NB4 (cell line): Measurements from ENCODE around the gene PPM1B.

ENCODE experiments used
- DNase-seq: peaks from one replicate; pipeline ENCODE4 v3.0.0; 2010; ENCODE audit warnings: low read depth
- H3K4me3 ChIP-seq: one replicate; pipeline ENCODE4 v1.5.1; 2011; ENCODE audit warnings: mild to moderate bottlenecking, low read depth, low read length, moderate library complexity
- MYC ChIP-seq: IDR thresholded peaks from 2 replicates; pipeline ENCODE4 v1.6.1; 2011; ENCODE audit warnings: low read depth, low read length
- POLR2A ChIP-seq: IDR thresholded peaks from 2 replicates; pipeline ENCODE4 v1.6.1; 2011; ENCODE audit warnings: mild to moderate bottlenecking; ENCODE audit not compliant: insufficient read length; ENCODE audit errors: extremely low read depth
- TF ChIP-seq, protein P1 (sequence below): IDR thresholded peaks from 2 replicates; pipeline ENCODE4 v1.6.1; 2011; ENCODE audit warnings: low read depth, low read length
- TF ChIP-seq, protein P2 (sequence below): IDR thresholded peaks from one replicate; pipeline ENCODE4 v1.5.1; 2012; ENCODE audit warnings: low read depth, low read length

The PPM1B gene

DNA sequence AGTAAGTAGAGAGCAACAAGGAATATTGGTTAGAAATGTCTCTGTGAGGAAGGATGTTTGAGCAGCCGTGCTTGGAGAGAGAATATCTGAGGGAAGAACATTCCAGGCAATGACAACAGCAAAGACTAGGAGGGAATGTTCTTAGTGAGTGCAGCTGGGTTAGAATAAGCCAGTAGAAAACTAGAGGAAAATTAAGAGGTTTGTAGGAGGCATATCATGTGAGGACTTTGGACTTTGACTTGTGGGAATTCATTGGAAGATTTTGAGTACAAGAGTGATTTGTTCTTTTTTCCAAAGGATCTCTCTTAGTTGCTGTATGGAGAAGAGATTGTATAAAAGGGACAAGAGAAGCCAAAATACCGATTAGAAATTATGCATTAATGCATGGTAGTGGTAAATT, 47.2 kb downstream of the PPM1B start:
- DNase-seq = no peak
- H3K4me3 ChIP-seq = no peak overlapping the region
- TF ChIP-seq MYC = no peak
- TF ChIP-seq, protein P1, sequence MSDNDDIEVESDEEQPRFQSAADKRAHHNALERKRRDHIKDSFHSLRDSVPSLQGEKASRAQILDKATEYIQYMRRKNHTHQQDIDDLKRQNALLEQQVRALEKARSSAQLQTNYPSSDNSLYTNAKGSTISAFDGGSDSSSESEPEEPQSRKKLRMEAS = no peak
- TF ChIP-seq, protein P2, sequence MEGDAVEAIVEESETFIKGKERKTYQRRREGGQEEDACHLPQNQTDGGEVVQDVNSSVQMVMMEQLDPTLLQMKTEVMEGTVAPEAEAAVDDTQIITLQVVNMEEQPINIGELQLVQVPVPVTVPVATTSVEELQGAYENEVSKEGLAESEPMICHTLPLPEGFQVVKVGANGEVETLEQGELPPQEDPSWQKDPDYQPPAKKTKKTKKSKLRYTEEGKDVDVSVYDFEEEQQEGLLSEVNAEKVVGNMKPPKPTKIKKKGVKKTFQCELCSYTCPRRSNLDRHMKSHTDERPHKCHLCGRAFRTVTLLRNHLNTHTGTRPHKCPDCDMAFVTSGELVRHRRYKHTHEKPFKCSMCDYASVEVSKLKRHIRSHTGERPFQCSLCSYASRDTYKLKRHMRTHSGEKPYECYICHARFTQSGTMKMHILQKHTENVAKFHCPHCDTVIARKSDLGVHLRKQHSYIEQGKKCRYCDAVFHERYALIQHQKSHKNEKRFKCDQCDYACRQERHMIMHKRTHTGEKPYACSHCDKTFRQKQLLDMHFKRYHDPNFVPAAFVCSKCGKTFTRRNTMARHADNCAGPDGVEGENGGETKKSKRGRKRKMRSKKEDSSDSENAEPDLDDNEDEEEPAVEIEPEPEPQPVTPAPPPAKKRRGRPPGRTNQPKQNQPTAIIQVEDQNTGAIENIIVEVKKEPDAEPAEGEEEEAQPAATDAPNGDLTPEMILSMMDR = no peak
- no peak for TF ChIP-seq POLR2A

DNA sequence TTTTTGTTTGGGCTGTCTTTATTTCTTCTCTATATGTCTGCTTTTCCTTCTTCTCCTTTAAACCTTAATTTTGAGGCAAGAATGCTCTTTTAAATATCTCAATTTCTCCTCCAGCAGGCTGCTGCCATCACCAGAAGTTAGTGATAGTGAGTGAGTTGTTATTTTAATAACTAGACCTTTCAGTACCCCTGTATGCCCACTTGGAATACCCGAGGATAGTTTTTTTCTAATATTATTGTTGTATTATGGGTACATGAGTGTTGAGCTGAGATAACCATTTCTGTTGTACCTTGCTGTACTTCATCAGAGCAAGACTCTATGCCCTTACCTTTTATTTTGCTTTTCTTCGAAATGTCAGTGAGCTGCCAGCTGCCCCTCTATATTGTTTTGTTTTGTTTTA, 50.1 kb downstream of the PPM1B start:
- no peak for DNase-seq
- TF ChIP-seq MYC (no peak), POLR2A (no peak)
- TF ChIP-seq, protein P1 = no peak
- TF ChIP-seq, protein P2 = no peak
- no peak overlapping the region for H3K4me3 ChIP-seq

DNA sequence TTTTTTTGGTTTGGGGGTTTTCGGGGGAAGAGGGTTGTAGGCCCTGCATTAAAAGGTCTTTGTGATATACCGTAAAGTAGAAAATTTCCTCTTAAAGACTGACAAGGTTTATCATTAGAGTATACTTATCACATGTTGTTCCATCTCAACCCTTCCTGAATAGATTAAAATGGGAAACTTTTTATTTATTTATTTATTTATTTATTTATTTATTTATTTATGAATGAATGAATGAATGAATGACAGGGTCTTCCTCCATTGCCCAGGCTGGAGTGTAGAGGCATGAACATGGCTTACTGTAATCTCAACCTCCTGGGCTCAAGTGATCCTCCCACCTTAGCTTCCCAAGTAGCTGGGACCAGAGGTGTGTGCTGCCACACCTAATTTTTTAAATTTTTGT, 58.1 kb downstream of the PPM1B start:
- no peak overlapping the region for H3K4me3 ChIP-seq
- no peak for DNase-seq
- TF ChIP-seq, protein P1 = no peak
- TF ChIP-seq, protein P2 = no peak
- TF ChIP-seq MYC = no peak
- TF ChIP-seq POLR2A = no peak

DNA sequence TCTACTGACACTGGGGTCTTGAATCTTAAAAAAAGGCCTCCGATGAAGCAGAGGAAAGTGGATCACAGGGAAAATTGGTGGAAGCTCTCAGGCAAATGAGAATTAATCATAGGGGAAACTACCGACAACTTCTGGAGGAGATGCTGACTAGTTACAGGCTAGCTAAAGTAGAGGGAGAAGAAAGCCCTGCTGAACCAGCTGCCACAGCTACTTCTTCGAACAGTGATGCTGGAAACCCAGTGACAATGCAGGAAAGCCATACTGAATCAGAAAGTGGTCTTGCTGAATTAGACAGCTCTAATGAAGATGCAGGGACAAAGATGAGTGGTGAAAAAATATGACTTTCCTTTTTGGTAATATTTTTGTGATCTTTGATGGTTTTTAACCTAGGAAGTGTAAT, 61.7 kb downstream of the PPM1B start:
- TF ChIP-seq, protein P1 = no peak
- TF ChIP-seq POLR2A = no peak
- TF ChIP-seq, protein P2 = no peak
- no peak for TF ChIP-seq MYC
- no peak overlapping the region for H3K4me3 ChIP-seq
- no peak for DNase-seq

DNA sequence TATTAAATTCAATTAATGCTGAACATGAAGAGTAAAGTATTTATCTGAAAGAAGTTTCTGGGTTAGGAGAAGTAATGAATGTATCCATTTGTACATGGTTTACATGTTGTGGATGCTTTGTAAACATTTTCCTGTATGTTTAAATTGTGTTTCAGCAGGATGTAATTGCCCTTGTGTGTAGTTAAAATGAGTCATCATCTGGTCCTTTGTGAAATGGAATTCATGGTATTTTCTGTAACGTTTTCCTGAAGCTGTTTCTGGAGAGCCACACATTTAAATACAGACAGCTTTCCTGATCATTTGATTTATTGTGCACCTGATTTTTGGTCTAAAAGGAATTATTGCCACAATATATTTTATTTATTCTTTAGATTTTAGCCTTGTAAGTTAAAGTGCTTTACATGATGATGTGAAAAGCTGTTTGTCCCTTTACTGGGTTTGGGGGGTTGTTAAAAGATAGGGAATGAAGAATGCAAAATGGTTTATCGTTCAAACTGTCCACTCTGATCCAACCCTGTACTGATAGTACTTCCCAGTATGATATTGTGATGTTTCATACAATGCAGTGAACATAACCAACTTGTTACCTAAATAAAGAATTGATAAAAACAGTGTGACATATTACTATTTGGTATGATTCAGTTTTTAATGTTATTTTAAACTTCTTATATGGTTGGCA, 64.9 kb downstream of the PPM1B start:
- TF ChIP-seq, protein P2 = no peak
- TF ChIP-seq POLR2A = no peak
- TF ChIP-seq, protein P1 = no peak
- no peak for TF ChIP-seq MYC
- DNase-seq = no peak
- H3K4me3 ChIP-seq = no peak overlapping the region
